Gastroesophageal sphincter (tissue), 4 donors: ENCODE measurements around the gene TAS2R13. TPM values are rescaled to one million over a fixed set of nuclear protein-coding genes. Genes with fewer than 3 reads are reported as not detected.

Experiments used
- ATAC-seq: fragments of 150-250 bp; one replicate; pipeline ENCODE4 v1.9.1; 2016; ENCODE audit warnings: mild to moderate bottlenecking, moderate library complexity
- H3K27ac ChIP-seq, 4 donors: fragments of 200-600 bp; sonication (generic) in 3 of 4; 1 replicate in 3 of 4; 2 replicates in 1 of 4; pipeline ENCODE4 v1.5.1; 2016 to 2019
- H3K27me3 ChIP-seq: fragments of 200-600 bp; sonication (generic); one replicate; pipeline ENCODE4 v1.5.1; 2019
- H3K36me3 ChIP-seq, 2 donors: fragments of 200-600 bp; sonication (generic); one replicate each; pipeline ENCODE4 v1.5.1; 2019; ENCODE audit warnings: control low read depth in 1 of 2
- H3K4me1 ChIP-seq, 3 donors: fragments of 200-600 bp; sonication (generic); 1 replicate in 2 of 3; 2 replicates in 1 of 3; pipeline ENCODE4 v1.5.1; 2016 to 2019; ENCODE audit warnings: control low read depth in 2 of 3
- H3K4me3 ChIP-seq, 2 donors: fragments of 200-600 bp; sonication (generic); one replicate each; pipeline ENCODE4 v1.5.1; 2019; ENCODE audit warnings: mild to moderate bottlenecking in 1 of 2, moderate library complexity in 1 of 2
- H3K9me3 ChIP-seq, 3 donors: fragments of 200-600 bp; sonication (generic); one replicate each; pipeline ENCODE4 v1.5.1; 2017 to 2019; ENCODE audit warnings: control low read depth in 2 of 3
- EP300 ChIP-seq: sonication (generic); formaldehyde crosslinking; IDR thresholded peaks from one replicate; pipeline ENCODE4 v1.6.1; 2017; ENCODE audit warnings: antibody characterized with exemption, mild to moderate bottlenecking
- POLR2A ChIP-seq, 2 donors: fragments of 450-650 bp; IDR thresholded peaks; one replicate each; pipeline ENCODE4 v1.6.1; 2017; ENCODE audit warnings: antibody characterized with exemption in 2 of 2, mild to moderate bottlenecking in 2 of 2, moderate library complexity in 1 of 2
- POLR2AphosphoS5 ChIP-seq: sonication (generic); formaldehyde crosslinking; IDR thresholded peaks from one replicate; pipeline ENCODE4 v1.6.1; 2017; ENCODE audit warnings: antibody characterized with exemption
- WGBS, 2 donors: methylation state at CpG; one replicate each; pipeline ENCODE4 v1.1.5; 2018; ENCODE audit warnings: low coverage in 1 of 2; 5-methylcytosine and 5-hydroxymethylcytosine counted together
- total RNA-seq, 4 donors: library from RNA; depleted of rRNA; stranded (reverse); fragments of >200 nt; gene quantifications; one replicate each; pipeline ENCODE4 v1.1.0, GENCODE V29; 2016
- TF ChIP-seq, protein P1 (sequence below), 4 experiments: fragments of 200-600 bp in 2 of 4; fragments of 450-650 bp in 2 of 4; sonication (generic) in 1 of 4; IDR thresholded peaks; one replicate each; pipeline ENCODE4 v1.5.1; 2017 to 2019; ENCODE audit warnings: antibody characterized with exemption in 4 of 4, mild to moderate bottlenecking in 2 of 4, moderate library complexity in 2 of 4

TAS2R13 gene
- total RNA-seq, 4 donors from 2014 or later = 1.8 to 5.1 TPM; not detected in 2

GRCh38 chr12:10941916-10942607 lies 32.7 kb upstream of the TAS2R13 start:
- H3K4me3 ChIP-seq = no peak overlapping the region
- H3K27ac ChIP-seq = no peak overlapping the region
- H3K4me1 ChIP-seq = no peaks in the 10 kb centered on the region
- WGBS, 2 donors = no CpG with 5 or more reads among the region's 4 CpGs
- no peaks in the 10 kb centered on the region for H3K27me3 ChIP-seq
- no peaks in the 10 kb centered on the region for H3K36me3 ChIP-seq
- H3K9me3 ChIP-seq = no peaks in the 10 kb centered on the region
- no peak for TF ChIP-seq EP300
- TF ChIP-seq, protein P1, sequence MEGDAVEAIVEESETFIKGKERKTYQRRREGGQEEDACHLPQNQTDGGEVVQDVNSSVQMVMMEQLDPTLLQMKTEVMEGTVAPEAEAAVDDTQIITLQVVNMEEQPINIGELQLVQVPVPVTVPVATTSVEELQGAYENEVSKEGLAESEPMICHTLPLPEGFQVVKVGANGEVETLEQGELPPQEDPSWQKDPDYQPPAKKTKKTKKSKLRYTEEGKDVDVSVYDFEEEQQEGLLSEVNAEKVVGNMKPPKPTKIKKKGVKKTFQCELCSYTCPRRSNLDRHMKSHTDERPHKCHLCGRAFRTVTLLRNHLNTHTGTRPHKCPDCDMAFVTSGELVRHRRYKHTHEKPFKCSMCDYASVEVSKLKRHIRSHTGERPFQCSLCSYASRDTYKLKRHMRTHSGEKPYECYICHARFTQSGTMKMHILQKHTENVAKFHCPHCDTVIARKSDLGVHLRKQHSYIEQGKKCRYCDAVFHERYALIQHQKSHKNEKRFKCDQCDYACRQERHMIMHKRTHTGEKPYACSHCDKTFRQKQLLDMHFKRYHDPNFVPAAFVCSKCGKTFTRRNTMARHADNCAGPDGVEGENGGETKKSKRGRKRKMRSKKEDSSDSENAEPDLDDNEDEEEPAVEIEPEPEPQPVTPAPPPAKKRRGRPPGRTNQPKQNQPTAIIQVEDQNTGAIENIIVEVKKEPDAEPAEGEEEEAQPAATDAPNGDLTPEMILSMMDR (IDR thresholded peaks at IDR 0.05) = no peak
- TF ChIP-seq POLR2A (IDR thresholded peaks at IDR 0.05) = no peak
- no peak for TF ChIP-seq POLR2AphosphoS5
- no peak for ATAC-seq

DNA sequence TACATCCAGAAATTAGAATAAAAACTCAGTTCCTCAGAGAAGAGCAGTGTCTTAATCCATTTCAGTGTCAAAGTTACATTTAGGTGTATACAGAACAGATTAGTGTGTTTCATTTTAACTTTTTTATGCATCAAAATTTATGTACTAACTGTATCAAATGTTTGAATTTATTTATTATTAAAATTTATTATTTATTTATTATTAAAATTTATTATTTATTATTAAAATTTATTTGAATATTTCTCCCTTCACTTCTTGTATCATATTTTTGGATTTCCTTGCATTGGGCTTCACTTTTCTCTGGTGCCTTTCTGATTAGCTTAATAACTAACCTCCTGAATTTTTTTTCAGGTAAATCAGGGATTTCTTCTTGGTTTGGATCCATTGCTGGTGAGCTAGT lies 32.0 kb upstream of the TAS2R13 start:
- Histone ChIP-seq H3K27me3 (no peaks in the 10 kb centered on the region), H3K27ac (no peak overlapping the region), H3K4me3 (no peak overlapping the region), H3K4me1 (no peaks in the 10 kb centered on the region), H3K9me3 (no peaks in the 10 kb centered on the region), H3K36me3 (no peaks in the 10 kb centered on the region)
- ATAC-seq = no peak
- TF ChIP-seq POLR2AphosphoS5 (no peak), EP300 (no peak), POLR2A (IDR thresholded peaks at IDR 0.05) (no peak)
- TF ChIP-seq, protein P1 (IDR thresholded peaks at IDR 0.05) = no peak

- Histone ChIP-seq H3K9me3 (no peaks in the 10 kb centered on the region), H3K27ac (no peak overlapping the region), H3K4me1 (no peaks in the 10 kb centered on the region), H3K27me3 (no peaks in the 10 kb centered on the region), H3K36me3 (no peaks in the 10 kb centered on the region), H3K4me3 (no peak overlapping the region)
- WGBS, 2 donors = 72 to 83% methylated on average over 2 of the region's 2 CpGs
- no peak for ATAC-seq
- TF ChIP-seq, protein P1 (IDR thresholded peaks at IDR 0.05) = no peak
- no peak for TF ChIP-seq EP300
- no peak for TF ChIP-seq POLR2AphosphoS5
- TF ChIP-seq POLR2A (IDR thresholded peaks at IDR 0.05) = no peak
Observed at GRCh38 chr12:10940389-10940788, 31.0 kb upstream of the TAS2R13 start.

DNA sequence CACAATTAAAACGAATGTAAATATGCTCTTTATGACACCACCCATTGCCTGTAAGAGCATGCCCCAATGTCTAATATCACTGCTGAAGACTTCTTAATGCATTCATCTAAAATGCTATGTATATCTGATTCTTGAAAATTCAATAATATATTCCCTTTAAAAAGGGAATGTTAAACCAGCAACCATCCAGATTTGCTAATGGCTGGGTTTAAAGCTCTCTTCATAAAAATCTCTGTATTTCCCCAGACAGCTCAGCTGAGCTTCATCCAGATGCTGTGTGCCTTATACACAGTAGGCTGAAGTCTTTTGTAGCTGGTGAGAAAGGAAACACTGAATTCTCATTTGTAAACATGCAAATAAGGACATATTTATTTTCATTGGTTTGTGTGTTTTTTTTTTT lies 29.8 kb upstream of the TAS2R13 start, which contains the start of gene TAS2R14:
TAS2R14 (minus strand) TSS at position 101 of the 400 bp plus-strand sequence; CDS start at position 45, 56 bp downstream.
- no peak for ATAC-seq
- H3K4me1 ChIP-seq = no peaks in the 10 kb centered on the region
- H3K36me3 ChIP-seq = no peaks in the 10 kb centered on the region
- no peak within 1 kb of the TSS for H3K27ac ChIP-seq
- H3K4me3 ChIP-seq = no peak within 1 kb of the TSS
- H3K9me3 ChIP-seq = no peaks in the 10 kb centered on the region
- WGBS, 2 donors = 72 to 100% methylated on average over 1 of the region's 1 CpG
- TF ChIP-seq EP300 (no peak), POLR2AphosphoS5 (no peak), POLR2A (IDR thresholded peaks at IDR 0.05) (no peak)
- TF ChIP-seq, protein P1 (IDR thresholded peaks at IDR 0.05) = no peak
- H3K27me3 ChIP-seq = no peaks in the 10 kb centered on the region

- H3K36me3 ChIP-seq = no peaks in the 10 kb centered on the region
- 83 to 100% methylated on average over 1 of the region's 1 CpG for WGBS, 2 donors
- TF ChIP-seq POLR2AphosphoS5 = no peak
- TF ChIP-seq, protein P1 (IDR thresholded peaks at IDR 0.05) = no peak
- TF ChIP-seq POLR2A (IDR thresholded peaks at IDR 0.05) = no peak
Observed at GRCh38 chr12:10936506-10936905, 27.1 kb upstream of the TAS2R13 start.

More at GRCh38 chr12:10936506-10936905, 27.1 kb upstream of the TAS2R13 start:
- H3K4me3 ChIP-seq = no peak overlapping the region
- ATAC-seq = no peak
- no peaks in the 10 kb centered on the region for H3K27me3 ChIP-seq
- no peaks in the 10 kb centered on the region for H3K4me1 ChIP-seq
- H3K9me3 ChIP-seq = no peaks in the 10 kb centered on the region
- H3K27ac ChIP-seq = no peak overlapping the region
